ENCODE results near the gene ADRA1B. TPM values are rescaled to one million over a fixed set of nuclear protein-coding genes. Genes with fewer than 3 reads are reported as not detected.

Gene ADRA1B
- total RNA-seq, 6 experiments from 2014 or later: 0.17 to 0.57 (median 0.38) TPM

DNA sequence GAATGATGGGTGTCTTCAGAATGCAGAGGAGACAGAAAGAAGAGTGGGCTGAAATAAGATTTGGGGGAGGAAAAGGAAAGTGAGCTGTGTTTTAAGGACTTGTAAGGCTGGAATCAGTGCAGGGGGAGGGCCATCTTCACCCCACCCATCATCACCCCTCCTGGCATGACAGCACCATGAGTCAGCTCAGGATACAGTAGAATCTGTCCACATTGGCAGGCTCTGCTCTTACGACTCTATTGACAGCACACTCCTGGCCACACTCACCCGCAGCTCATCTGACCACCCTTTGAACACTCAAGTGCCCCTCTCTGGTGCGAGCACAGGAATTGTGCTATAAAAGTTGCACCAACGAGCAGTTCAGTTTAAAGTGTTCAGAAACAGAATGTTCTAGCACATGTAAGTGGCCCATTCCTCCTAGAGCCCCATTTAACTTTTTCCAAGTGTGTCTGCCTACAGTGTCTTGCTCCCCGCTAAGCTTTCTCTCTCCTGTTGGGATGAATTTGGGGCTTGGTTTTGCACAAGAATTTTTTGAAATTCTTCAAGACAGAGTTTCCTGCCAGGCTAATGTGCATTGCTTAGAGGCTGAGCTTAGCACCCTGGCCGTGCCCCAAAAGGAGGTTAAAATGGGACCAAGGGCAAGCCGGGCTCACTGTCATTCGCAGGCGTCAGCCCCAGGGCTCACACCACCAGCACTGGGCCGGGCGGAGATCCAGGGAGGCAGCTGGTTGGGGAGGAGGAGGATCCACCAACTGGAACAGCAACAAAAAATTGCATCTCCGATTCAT is 12.0 kb downstream of the ADRA1B start:
- peak overlapping the region; percentile 75 for H3K4me3 Mint-ChIP-seq
- H3K4me1 Mint-ChIP-seq (ENCODE audit: low read depth): peaks cover 20% of the 10 kb centered on the region
- TF ChIP-seq, protein P1, sequence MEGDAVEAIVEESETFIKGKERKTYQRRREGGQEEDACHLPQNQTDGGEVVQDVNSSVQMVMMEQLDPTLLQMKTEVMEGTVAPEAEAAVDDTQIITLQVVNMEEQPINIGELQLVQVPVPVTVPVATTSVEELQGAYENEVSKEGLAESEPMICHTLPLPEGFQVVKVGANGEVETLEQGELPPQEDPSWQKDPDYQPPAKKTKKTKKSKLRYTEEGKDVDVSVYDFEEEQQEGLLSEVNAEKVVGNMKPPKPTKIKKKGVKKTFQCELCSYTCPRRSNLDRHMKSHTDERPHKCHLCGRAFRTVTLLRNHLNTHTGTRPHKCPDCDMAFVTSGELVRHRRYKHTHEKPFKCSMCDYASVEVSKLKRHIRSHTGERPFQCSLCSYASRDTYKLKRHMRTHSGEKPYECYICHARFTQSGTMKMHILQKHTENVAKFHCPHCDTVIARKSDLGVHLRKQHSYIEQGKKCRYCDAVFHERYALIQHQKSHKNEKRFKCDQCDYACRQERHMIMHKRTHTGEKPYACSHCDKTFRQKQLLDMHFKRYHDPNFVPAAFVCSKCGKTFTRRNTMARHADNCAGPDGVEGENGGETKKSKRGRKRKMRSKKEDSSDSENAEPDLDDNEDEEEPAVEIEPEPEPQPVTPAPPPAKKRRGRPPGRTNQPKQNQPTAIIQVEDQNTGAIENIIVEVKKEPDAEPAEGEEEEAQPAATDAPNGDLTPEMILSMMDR (IDR thresholded peaks at IDR 0.05): no peak
- DNase-seq: peak; percentile 67
- H3K36me3 Mint-ChIP-seq (ENCODE audit: low read depth): no peaks in the 10 kb centered on the region
- H3K27ac Mint-ChIP-seq: peak overlapping the region; percentile 70
- H3K9me3 Mint-ChIP-seq: no peaks in the 10 kb centered on the region
- peaks cover 3% of the 10 kb centered on the region; the same call in 1 of the 2 replicates for H3K27me3 Mint-ChIP-seq (ENCODE audit: insufficient read depth)

DNA sequence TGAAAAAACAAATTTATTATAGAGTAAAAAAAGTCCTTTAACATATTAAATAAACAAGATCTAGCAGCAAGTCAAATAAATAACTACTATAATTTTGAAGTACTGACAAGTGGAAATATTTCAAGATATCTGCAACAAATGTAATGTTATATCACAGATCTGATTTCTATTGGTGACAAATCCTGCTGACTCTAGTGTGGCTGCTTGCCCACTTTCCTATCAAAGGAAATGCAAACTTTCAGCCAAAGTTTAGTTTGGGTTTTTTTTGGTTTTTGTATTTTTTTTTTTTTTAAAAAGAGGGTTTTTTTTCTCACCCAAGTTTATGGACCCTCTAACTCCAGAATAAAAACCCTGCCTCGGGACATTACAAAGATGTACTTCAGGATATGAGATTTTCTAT is 12.9 kb downstream of the ADRA1B start:
- Mint-ChIP-seq H3K27ac (no peak overlapping the region), H3K9me3 (no peaks in the 10 kb centered on the region), H3K36me3 (ENCODE audit: low read depth) (no peaks in the 10 kb centered on the region), H3K4me1 (ENCODE audit: low read depth) (peaks cover 20% of the 10 kb centered on the region), H3K27me3 (ENCODE audit: insufficient read depth) (peaks cover 6% of the 10 kb centered on the region; the same call in 1 of the 2 replicates), H3K4me3 (no peak overlapping the region)
- DNase-seq: no peak
- TF ChIP-seq, protein P1 (IDR thresholded peaks at IDR 0.05): no peak

DNA sequence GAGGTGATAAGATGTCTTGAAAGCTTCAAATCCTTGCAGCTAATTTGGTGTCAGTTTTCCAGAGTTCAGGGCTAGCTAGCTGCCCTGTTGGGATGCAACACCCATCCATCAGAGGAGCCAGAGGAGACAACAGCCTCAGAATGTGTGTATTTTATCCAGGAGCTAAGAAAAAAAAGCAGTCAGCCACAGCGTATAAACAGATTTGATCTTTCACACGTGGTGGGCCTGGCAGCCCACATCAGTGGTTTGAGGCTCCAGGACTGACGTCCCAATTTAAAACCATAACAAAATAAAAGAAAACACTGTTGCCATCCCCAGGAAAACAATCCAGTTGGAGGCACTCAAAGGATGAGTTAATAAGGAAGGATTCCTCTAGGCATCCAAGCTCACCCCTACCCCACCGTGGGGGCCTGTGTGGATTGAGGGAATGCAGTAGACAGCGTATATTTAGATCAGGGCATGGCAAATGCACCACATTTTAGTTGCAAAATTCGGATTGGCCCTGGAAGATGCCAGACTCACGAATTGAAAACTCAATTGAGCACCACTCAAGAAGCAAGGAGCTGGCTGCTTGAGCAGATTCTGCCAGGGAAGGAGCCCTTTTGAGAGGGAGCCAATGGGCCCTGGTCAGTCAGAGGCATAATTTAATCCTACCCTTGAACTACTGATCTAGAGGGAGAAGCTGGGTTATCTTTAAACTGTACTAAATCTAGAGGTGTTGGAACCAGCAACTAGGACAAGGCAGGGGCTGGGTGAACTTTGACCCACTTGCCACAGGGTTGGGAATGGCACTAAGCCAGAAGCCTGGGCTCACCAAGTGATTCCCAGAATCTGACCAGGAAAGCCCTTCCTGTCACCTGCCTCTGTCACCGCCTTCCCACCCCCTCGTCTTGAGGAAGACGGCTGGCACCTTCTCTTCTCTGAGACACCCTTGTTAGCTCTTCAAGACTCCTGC is 17.5 kb downstream of the ADRA1B start:
- peaks cover 13% of the 10 kb centered on the region for H3K27me3 Mint-ChIP-seq (ENCODE audit: insufficient read depth)
- H3K9me3 Mint-ChIP-seq: no peaks in the 10 kb centered on the region
- H3K4me1 Mint-ChIP-seq (ENCODE audit: low read depth): peaks cover 6% of the 10 kb centered on the region
- TF ChIP-seq, protein P1 (IDR thresholded peaks at IDR 0.05): no peak
- H3K36me3 Mint-ChIP-seq (ENCODE audit: low read depth): no peaks in the 10 kb centered on the region
- DNase-seq: no peak
- no peak overlapping the region for H3K4me3 Mint-ChIP-seq
- no peak overlapping the region for H3K27ac Mint-ChIP-seq

DNA sequence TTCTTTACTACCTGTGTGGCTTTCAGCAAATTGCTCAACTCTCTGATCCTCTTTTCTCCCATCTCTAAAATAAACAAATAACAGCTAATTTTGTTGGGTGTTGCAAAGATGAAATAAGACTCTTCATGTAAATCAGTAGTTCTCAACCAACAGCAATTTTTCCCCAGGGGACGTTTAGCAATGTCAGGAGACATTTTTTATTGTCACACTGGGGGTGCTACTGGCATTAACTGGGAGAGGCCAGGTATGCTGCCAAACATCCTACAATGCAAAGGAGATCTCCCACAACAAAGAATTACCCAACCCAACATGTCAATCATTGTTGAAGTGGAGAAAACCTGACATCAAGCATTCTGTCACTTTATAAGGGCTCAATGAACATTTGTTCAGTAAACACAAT is 19.7 kb downstream of the ADRA1B start:
- TF ChIP-seq, protein P1 (IDR thresholded peaks at IDR 0.05): no peak
- no peak for DNase-seq
- Mint-ChIP-seq H3K27ac (no peak overlapping the region), H3K27me3 (ENCODE audit: insufficient read depth) (peaks cover 27% of the 10 kb centered on the region), H3K4me1 (ENCODE audit: low read depth) (no peaks in the 10 kb centered on the region), H3K9me3 (no peaks in the 10 kb centered on the region), H3K4me3 (no peak overlapping the region), H3K36me3 (ENCODE audit: low read depth) (no peaks in the 10 kb centered on the region)

DNA sequence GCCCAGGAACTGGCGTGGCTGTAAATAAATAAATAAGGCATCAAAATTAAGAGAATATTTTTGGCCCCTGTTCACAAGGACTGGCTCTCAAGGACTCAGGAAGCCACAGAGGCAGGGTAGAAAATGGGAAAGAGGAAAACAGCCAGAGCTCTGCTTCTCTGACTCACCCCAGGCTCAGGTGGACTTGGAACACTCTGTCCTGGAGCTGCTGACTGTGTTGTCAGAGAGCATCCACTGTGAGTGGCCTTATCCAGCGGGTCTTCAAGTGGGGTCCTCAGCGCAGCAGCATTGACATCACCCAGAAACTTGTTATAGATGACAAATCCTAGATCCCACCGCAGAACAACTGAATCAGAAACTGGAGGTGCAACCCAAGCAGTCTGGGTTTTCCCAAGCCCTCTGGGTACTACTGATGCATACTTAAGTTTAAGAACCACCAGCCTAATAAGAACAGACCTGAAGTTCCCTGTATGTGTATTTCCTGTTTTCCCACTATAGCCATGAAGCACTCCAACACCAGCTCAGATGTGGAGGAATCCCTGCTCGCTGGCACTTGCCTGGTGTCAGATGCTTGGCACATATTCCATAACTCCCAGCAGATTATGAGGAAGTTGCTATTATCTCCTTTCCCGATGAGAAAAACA is 20.5 kb downstream of the ADRA1B start:
- Mint-ChIP-seq H3K27me3 (ENCODE audit: insufficient read depth) (peaks cover 27% of the 10 kb centered on the region), H3K4me3 (no peak overlapping the region), H3K27ac (no peak overlapping the region), H3K9me3 (no peaks in the 10 kb centered on the region), H3K4me1 (ENCODE audit: low read depth) (no peaks in the 10 kb centered on the region), H3K36me3 (ENCODE audit: low read depth) (no peaks in the 10 kb centered on the region)
- DNase-seq: no peak
- TF ChIP-seq, protein P1 (IDR thresholded peaks at IDR 0.05): no peak

Measured in HFFc6 (cell line).